ENCODE measurements around the gene OCRL. TPM values are rescaled to one million over a fixed set of nuclear protein-coding genes. Genes with fewer than 3 reads are reported as not detected.

The OCRL gene
- polyA plus RNA-seq, 3 donors from 2014 or later, result 0.31 TPM; not detected in 2

- peak within 1 kb of the TSS; percentile 79 to 86 (median 84) for H3K4me3 Mint-ChIP-seq
- H3K4me1 Mint-ChIP-seq, result peaks cover 10 to 12% of the 10 kb centered on the region in 2 donors
- DNase-seq, result peak in 1 of 3 donors; percentile 3
- peaks cover 4 to 13% (median 9%) of the 10 kb centered on the region in 3 donors for H3K27me3 Mint-ChIP-seq (ENCODE audit: low read depth in 3 of 3)
- no peaks in the 10 kb centered on the region for H3K36me3 Mint-ChIP-seq
- peak within 1 kb of the TSS in 1 of 6 donors; percentile 46 for H3K27ac Mint-ChIP-seq
- peaks cover 0 to 4% (median 0%) of the 10 kb centered on the region in 6 donors for H3K9me3 Mint-ChIP-seq
Measured at GRCh38 chrX:129523079-129523911, 16.8 kb upstream of the OCRL start, which contains the start of gene SMARCA1. Gene SMARCA1 (minus strand): TSS chrX:129523490. CDS start chrX:129523370, 120 bp downstream.

GRCh38 chrX:129524250-129524850 lies 15.7 kb upstream of the OCRL start:
- H3K36me3 Mint-ChIP-seq, result no peaks in the 10 kb centered on the region
- peaks cover 0 to 4% (median 0%) of the 10 kb centered on the region in 6 donors for H3K9me3 Mint-ChIP-seq
- no peak overlapping the region for H3K27ac Mint-ChIP-seq
- peak overlapping the region; percentile 64 to 86 (median 82) for H3K4me3 Mint-ChIP-seq
- peaks cover 4 to 10% (median 9%) of the 10 kb centered on the region in 3 donors for H3K27me3 Mint-ChIP-seq (ENCODE audit: low read depth in 3 of 3)
- no peak for DNase-seq
- peaks cover 10 to 12% of the 10 kb centered on the region in 2 donors for H3K4me1 Mint-ChIP-seq

- no peak overlapping the region for H3K4me3 Mint-ChIP-seq
Measured at GRCh38 chrX:129525162-129525561, 14.9 kb upstream of the OCRL start.

GRCh38 chrX:129525896-129526295 lies 14.2 kb upstream of the OCRL start:
- peaks cover 0 to 4% (median 0%) of the 10 kb centered on the region in 6 donors for H3K9me3 Mint-ChIP-seq
- H3K27ac Mint-ChIP-seq, result no peak overlapping the region
- H3K4me3 Mint-ChIP-seq, result no peak overlapping the region
- peaks cover 10 to 12% of the 10 kb centered on the region in 2 donors for H3K4me1 Mint-ChIP-seq
- peaks cover 2 to 11% (median 9%) of the 10 kb centered on the region in 3 donors for H3K27me3 Mint-ChIP-seq (ENCODE audit: low read depth in 3 of 3)
- no peak for DNase-seq
- H3K36me3 Mint-ChIP-seq, result no peaks in the 10 kb centered on the region

More at GRCh38 chrX:129525162-129525561, 14.9 kb upstream of the OCRL start:
- Mint-ChIP-seq H3K9me3 (peaks cover 0 to 4% (median 0%) of the 10 kb centered on the region in 6 donors), H3K27me3 (ENCODE audit: low read depth in 3 of 3) (peaks cover 3 to 9% (median 8%) of the 10 kb centered on the region in 3 donors), H3K36me3 (no peaks in the 10 kb centered on the region), H3K4me1 (peaks cover 10 to 12% of the 10 kb centered on the region in 2 donors), H3K27ac (no peak overlapping the region)
- DNase-seq, result no peak

GRCh38 chrX:129529685-129530281 lies 10.3 kb upstream of the OCRL start:
- peaks cover 0 to 12% (median 5%) of the 10 kb centered on the region in 3 donors for H3K27me3 Mint-ChIP-seq (ENCODE audit: low read depth in 3 of 3)
- no peak for DNase-seq
- H3K4me1 Mint-ChIP-seq, result no peaks in the 10 kb centered on the region
- H3K4me3 Mint-ChIP-seq, result no peak overlapping the region
- no peak overlapping the region for H3K27ac Mint-ChIP-seq
- no peaks in the 10 kb centered on the region for H3K9me3 Mint-ChIP-seq
- H3K36me3 Mint-ChIP-seq, result no peaks in the 10 kb centered on the region

- Mint-ChIP-seq H3K27me3 (ENCODE audit: low read depth in 3 of 3) (peaks cover 0 to 12% (median 4%) of the 10 kb centered on the region in 3 donors), H3K27ac (no peak overlapping the region), H3K4me3 (no peak overlapping the region), H3K4me1 (no peaks in the 10 kb centered on the region), H3K36me3 (no peaks in the 10 kb centered on the region), H3K9me3 (no peaks in the 10 kb centered on the region)
- DNase-seq, result no peak
Measured at GRCh38 chrX:129530410-129530809, 9.6 kb upstream of the OCRL start.

- Mint-ChIP-seq H3K27ac (no peak overlapping the region), H3K9me3 (no peaks in the 10 kb centered on the region), H3K36me3 (no peaks in the 10 kb centered on the region), H3K4me3 (no peak overlapping the region), H3K4me1 (no peaks in the 10 kb centered on the region), H3K27me3 (ENCODE audit: low read depth in 3 of 3) (peaks cover 0 to 13% (median 1%) of the 10 kb centered on the region in 3 donors)
- no peak for DNase-seq
Measured at GRCh38 chrX:129531132-129531531, 8.9 kb upstream of the OCRL start.

- no peaks in the 10 kb centered on the region for H3K9me3 Mint-ChIP-seq
- DNase-seq, result no peak
- no peaks in the 10 kb centered on the region for H3K4me1 Mint-ChIP-seq
- H3K4me3 Mint-ChIP-seq, result no peak overlapping the region
- H3K36me3 Mint-ChIP-seq, result no peaks in the 10 kb centered on the region
- H3K27me3 Mint-ChIP-seq (ENCODE audit: low read depth in 3 of 3), result peaks cover 0 to 24% (median 3%) of the 10 kb centered on the region in 3 donors
- H3K27ac Mint-ChIP-seq, result no peak overlapping the region
Measured at GRCh38 chrX:129534816-129535578, 5.1 kb upstream of the OCRL start.

- no peak for DNase-seq
- Mint-ChIP-seq H3K4me3 (peak overlapping the region; percentile 42 to 64 (median 47)), H3K27ac (no peak overlapping the region), H3K9me3 (no peaks in the 10 kb centered on the region), H3K4me1 (no peaks in the 10 kb centered on the region), H3K36me3 (no peaks in the 10 kb centered on the region), H3K27me3 (ENCODE audit: low read depth in 3 of 3) (peaks cover 3 to 18% (median 3%) of the 10 kb centered on the region in 3 donors)
Measured at GRCh38 chrX:129540722-129541184, 694 bp downstream of the OCRL start.

GRCh38 chrX:129544780-129545179 lies 4.7 kb downstream of the OCRL start:
- H3K27me3 Mint-ChIP-seq (ENCODE audit: low read depth in 3 of 3), result peaks cover 0 to 4% (median 3%) of the 10 kb centered on the region in 3 donors
- no peak for DNase-seq
- H3K4me3 Mint-ChIP-seq, result no peak overlapping the region
- H3K9me3 Mint-ChIP-seq, result no peaks in the 10 kb centered on the region
- H3K4me1 Mint-ChIP-seq, result no peaks in the 10 kb centered on the region
- H3K27ac Mint-ChIP-seq, result no peak overlapping the region
- peaks cover 0 to 5% (median 0%) of the 10 kb centered on the region in 3 donors for H3K36me3 Mint-ChIP-seq

- Mint-ChIP-seq H3K4me3 (no peak overlapping the region), H3K4me1 (no peaks in the 10 kb centered on the region), H3K36me3 (peaks cover 0 to 5% (median 0%) of the 10 kb centered on the region in 3 donors), H3K9me3 (no peaks in the 10 kb centered on the region), H3K27ac (no peak overlapping the region), H3K27me3 (ENCODE audit: low read depth in 3 of 3) (peaks cover 0 to 4% (median 3%) of the 10 kb centered on the region in 3 donors)
- DNase-seq, result no peak
Measured at GRCh38 chrX:129545408-129545807, 5.3 kb downstream of the OCRL start.

- Mint-ChIP-seq H3K4me1 (no peaks in the 10 kb centered on the region), H3K27me3 (ENCODE audit: low read depth in 3 of 3) (no peaks in the 10 kb centered on the region), H3K27ac (no peak overlapping the region), H3K36me3 (peaks cover 0 to 8% (median 0%) of the 10 kb centered on the region in 3 donors), H3K9me3 (no peaks in the 10 kb centered on the region), H3K4me3 (no peak overlapping the region)
- DNase-seq, result no peak
Measured at GRCh38 chrX:129549124-129549523, 9.1 kb downstream of the OCRL start.

GRCh38 chrX:129553619-129554288 lies 13.7 kb downstream of the OCRL start:
- Mint-ChIP-seq H3K27me3 (ENCODE audit: low read depth in 3 of 3) (peaks cover 0 to 1% (median 0%) of the 10 kb centered on the region in 3 donors), H3K9me3 (no peaks in the 10 kb centered on the region), H3K27ac (no peak overlapping the region), H3K4me3 (no peak overlapping the region), H3K36me3 (peaks cover 0 to 8% (median 0%) of the 10 kb centered on the region in 3 donors), H3K4me1 (no peaks in the 10 kb centered on the region)
- DNase-seq, result no peak

All from immature natural killer cell (primary cell).